Coronary artery (tissue), 2 donors: ENCODE measurements around the gene PTS.

ENCODE experiments used
- DNase-seq: peaks from one replicate; pipeline ENCODE4 v3.0.0-alpha.2; 2017; ENCODE audit warnings: low spot score
- H3K27ac ChIP-seq, 2 donors: fragments of 200-600 bp; sonication (generic); one replicate each; pipeline ENCODE4 v1.5.1; 2016 to 2019
- H3K4me3 ChIP-seq: fragments of 200-600 bp; sonication (generic); 2 replicates; pipeline ENCODE4 v1.5.1; 2016; ENCODE audit warnings: mild to moderate bottlenecking, moderate library complexity
- CTCF ChIP-seq: fragments of 200-600 bp; sonication (generic); IDR thresholded peaks from one replicate; pipeline ENCODE4 v1.5.1; 2019; ENCODE audit warnings: antibody characterized with exemption

PTS gene

DNA sequence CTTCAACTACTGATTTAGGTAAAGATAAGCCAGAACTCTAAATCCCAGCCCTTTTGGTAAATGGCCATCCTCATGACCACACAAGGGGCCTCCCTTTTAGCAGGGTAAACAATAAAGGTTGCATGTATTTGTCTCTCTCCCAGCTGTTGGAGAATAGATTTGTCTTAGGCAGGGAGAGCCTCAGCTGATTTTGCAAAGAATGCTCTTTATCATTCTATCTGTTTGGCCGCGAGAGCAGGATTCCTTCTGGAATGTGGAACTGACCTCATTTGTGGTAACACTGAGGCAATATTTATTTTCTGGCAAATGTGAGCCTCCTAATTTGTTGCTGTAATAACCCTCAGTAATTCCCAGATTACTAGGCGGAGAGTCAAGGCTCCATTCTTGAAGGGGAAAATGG, 15.3 kb downstream of the PTS start:
- TF ChIP-seq CTCF: no peak
- no peak overlapping the region for H3K27ac ChIP-seq
- no peak overlapping the region for H3K4me3 ChIP-seq
- DNase-seq: no peak

DNA sequence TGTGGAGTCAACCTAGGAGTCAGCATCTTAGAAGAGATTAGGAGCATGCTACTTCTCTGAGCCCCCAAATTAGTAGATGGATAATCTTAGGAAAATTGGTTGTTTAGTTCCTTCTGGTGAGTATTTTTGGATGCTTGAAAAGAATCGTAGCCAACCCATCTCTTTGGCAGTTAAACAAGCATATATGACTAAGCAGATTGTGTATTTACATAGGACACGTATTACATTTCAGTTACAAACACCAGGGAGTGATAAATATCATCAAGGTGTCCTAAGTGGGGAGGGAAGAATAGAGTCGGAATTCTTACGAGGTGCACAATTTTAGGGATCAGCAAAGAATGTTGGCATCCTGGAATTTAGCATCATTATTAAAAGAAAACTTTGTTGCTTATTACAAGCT, 21.0 kb downstream of the PTS start:
- Histone ChIP-seq H3K4me3 (no peak overlapping the region), H3K27ac (no peak overlapping the region)
- no peak for TF ChIP-seq CTCF
- no peak for DNase-seq

DNA sequence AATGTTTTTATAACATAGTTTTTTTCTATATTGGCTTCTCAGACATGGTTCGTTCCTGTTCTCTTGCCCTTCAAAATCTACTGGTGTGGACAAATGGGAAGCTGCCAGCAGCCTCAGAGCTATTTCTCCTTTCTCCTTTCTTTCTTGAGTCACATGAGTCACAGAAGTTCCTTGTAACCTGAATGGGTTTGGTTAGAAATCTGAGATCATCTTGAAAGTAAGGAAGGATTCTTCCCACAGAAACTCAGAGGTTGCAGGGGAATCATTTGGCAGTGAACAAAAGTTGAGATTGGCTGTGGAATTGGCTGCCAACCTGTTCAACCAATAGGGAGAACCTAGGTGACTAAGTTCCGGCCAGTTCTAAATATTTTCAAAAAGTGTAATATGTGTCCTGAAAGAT, 22.0 kb downstream of the PTS start:
- H3K4me3 ChIP-seq: no peak overlapping the region
- H3K27ac ChIP-seq: no peak overlapping the region
- no peak for DNase-seq
- no peak for TF ChIP-seq CTCF

- no peak overlapping the region for H3K4me3 ChIP-seq
- no peak overlapping the region for H3K27ac ChIP-seq
- no peak for TF ChIP-seq CTCF
- no peak for DNase-seq
These were observed 23.8 kb downstream of the PTS start for GRCh38 chr11:112249871-112250610.

- TF ChIP-seq CTCF: no peak
These were observed 27.5 kb downstream of the PTS start for GRCh38 chr11:112253605-112254242.

GRCh38 chr11:112255067-112255720, 29.0 kb downstream of the PTS start:
- TF ChIP-seq CTCF: no peak
- no peak for DNase-seq
- H3K4me3 ChIP-seq: no peak overlapping the region
- H3K27ac ChIP-seq: no peak overlapping the region

More at GRCh38 chr11:112253605-112254242, 27.5 kb downstream of the PTS start:
- DNase-seq: no peak
- Histone ChIP-seq H3K4me3 (no peak overlapping the region), H3K27ac (no peak overlapping the region)

DNA sequence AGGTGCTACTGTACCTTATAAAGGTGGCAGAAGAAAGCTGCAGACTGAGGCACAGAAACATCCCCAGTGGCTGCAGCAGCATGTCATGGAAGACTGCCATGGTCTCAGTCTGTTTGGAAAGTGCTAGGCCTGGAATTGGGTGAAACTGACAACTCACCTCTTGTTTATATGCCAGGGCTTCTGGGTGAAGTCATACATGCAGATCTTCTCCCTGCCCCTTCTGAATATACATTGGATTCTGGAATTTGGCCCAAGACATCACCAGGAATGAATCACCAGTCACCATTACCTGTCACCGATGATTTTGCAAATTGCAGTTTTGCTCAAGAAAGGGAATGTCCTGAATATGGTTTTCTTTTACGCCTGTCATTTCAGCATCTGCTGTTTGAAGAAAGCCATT, 34.3 kb downstream of the PTS start, which contains the start of gene PLET1:
Gene PLET1 (minus strand): TSS at position 371 of the 400 bp plus-strand sequence. CDS start 271 bp downstream, at position 100.
- no peak for TF ChIP-seq CTCF
- no peak within 1 kb of the TSS for H3K27ac ChIP-seq
- no peak for DNase-seq

More for the DNA sequence above, 34.3 kb downstream of the PTS start, which contains the start of gene PLET1:
- H3K4me3 ChIP-seq: no peak within 1 kb of the TSS
